ENCODE results near the gene CFAP299. TPM values are rescaled to one million over a fixed set of nuclear protein-coding genes. Genes with fewer than 3 reads are reported as not detected.

The CFAP299 gene
- total RNA-seq, 4 donors from 2014 or later, result 0.84 to 2.5 (median 2.2) TPM; not detected in 1

GRCh38 chr4:80594701-80595100 lies 259.2 kb downstream of the CFAP299 start:
- no peak for DNase-seq (ENCODE audit: extremely low spot score)
- H3K36me3 ChIP-seq, result no peaks in the 10 kb centered on the region
- TF ChIP-seq POLR2AphosphoS5 (IDR thresholded peaks at IDR 0.05), result no peak
- no peak for TF ChIP-seq EP300 (IDR thresholded peaks at IDR 0.05)
- no peak for TF ChIP-seq POLR2A (IDR thresholded peaks at IDR 0.05; ENCODE audit: low read depth)
- TF ChIP-seq CTCF (IDR thresholded peaks at IDR 0.05), result no peak
- intact Hi-C loops (cut with DNase I), result no loop called here
- no peaks in the 10 kb centered on the region for H3K9me3 ChIP-seq
- no peaks in the 10 kb centered on the region for H3K27me3 ChIP-seq
- H3K4me1 ChIP-seq, result no peaks in the 10 kb centered on the region
- no peak overlapping the region for H3K4me3 ChIP-seq
- no peak overlapping the region for H3K27ac ChIP-seq (replicated peaks in 1 of 4)
- WGBS, result 93% methylated on average over 2 of the region's 2 CpGs

- intact Hi-C loops (cut with DNase I), result no loop called here
- H3K4me3 ChIP-seq, result no peak overlapping the region
- 54% methylated on average over 3 of the region's 3 CpGs for WGBS
- DNase-seq (ENCODE audit: extremely low spot score), result no peak
- H3K27me3 ChIP-seq, result no peaks in the 10 kb centered on the region
- TF ChIP-seq POLR2A (IDR thresholded peaks at IDR 0.05; ENCODE audit: low read depth) (no peak), POLR2AphosphoS5 (IDR thresholded peaks at IDR 0.05) (no peak), CTCF (IDR thresholded peaks at IDR 0.05) (no peak), EP300 (IDR thresholded peaks at IDR 0.05) (no peak)
- H3K4me1 ChIP-seq, result peaks cover 0 to 9% (median 0%) of the 10 kb centered on the region in 4 donors
- no peaks in the 10 kb centered on the region for H3K36me3 ChIP-seq
- H3K27ac ChIP-seq (replicated peaks in 1 of 4), result no peak overlapping the region
- no peaks in the 10 kb centered on the region for H3K9me3 ChIP-seq
These were observed 272.9 kb downstream of the CFAP299 start for GRCh38 chr4:80608281-80608980.

GRCh38 chr4:80610199-80610598 lies 274.7 kb downstream of the CFAP299 start:
- DNase-seq (ENCODE audit: extremely low spot score), result no peak
- TF ChIP-seq CTCF (IDR thresholded peaks at IDR 0.05) (no peak), POLR2A (IDR thresholded peaks at IDR 0.05; ENCODE audit: low read depth) (no peak), EP300 (IDR thresholded peaks at IDR 0.05) (no peak), POLR2AphosphoS5 (IDR thresholded peaks at IDR 0.05) (no peak)
- intact Hi-C loops (cut with DNase I), result loop anchor here (10.0 kb wide), 1 partner anchor 435 kb away; no protein-coding TSS in a partner anchor
- Histone ChIP-seq H3K36me3 (no peaks in the 10 kb centered on the region), H3K27me3 (no peaks in the 10 kb centered on the region), H3K4me3 (no peak overlapping the region), H3K9me3 (no peaks in the 10 kb centered on the region), H3K27ac (replicated peaks in 1 of 4) (no peak overlapping the region), H3K4me1 (peaks cover 0 to 9% (median 0%) of the 10 kb centered on the region in 4 donors)
- 88% methylated on average over 1 of the region's 1 CpG for WGBS

- H3K27ac ChIP-seq (replicated peaks in 1 of 4), result no peak overlapping the region
- 48% methylated on average over 3 of the region's 3 CpGs for WGBS
- H3K4me1 ChIP-seq, result peaks cover 0 to 9% (median 0%) of the 10 kb centered on the region in 4 donors
- intact Hi-C loops (cut with DNase I), result loop anchor here (10.0 kb wide), 1 partner anchor 434 kb away; no protein-coding TSS in a partner anchor
- DNase-seq (ENCODE audit: extremely low spot score), result no peak
- no peak overlapping the region for H3K4me3 ChIP-seq
- H3K36me3 ChIP-seq, result no peaks in the 10 kb centered on the region
- no peaks in the 10 kb centered on the region for H3K27me3 ChIP-seq
- TF ChIP-seq CTCF (IDR thresholded peaks at IDR 0.05), result no peak
- H3K9me3 ChIP-seq, result no peaks in the 10 kb centered on the region
These were observed 275.5 kb downstream of the CFAP299 start for GRCh38 chr4:80610845-80611677.

All from esophagus muscularis mucosa (tissue), 4 donors.